IPS-20b (cell line): ENCODE data around the gene TTLL11.
"Not testable (repeated sequence)": the region's sequence is repeated elsewhere in the genome, so short reads cannot be mapped to it uniquely, and the experiment has no call there.

Experiments used
- H3K27ac ChIP-seq: one replicate; pipeline ENCODE4 v1.5.1; 2013; ENCODE audit warnings: low read length
- H3K27me3 ChIP-seq: 2 replicates; pipeline ENCODE4 v1.6.1; 2013; ENCODE audit warnings: mild to moderate bottlenecking, low read length, inconsistent platforms; ENCODE audit not compliant: insufficient read depth
- H3K36me3 ChIP-seq: 2 replicates; pipeline ENCODE4 v1.6.1; 2013; ENCODE audit warnings: low read depth, mild to moderate bottlenecking, inconsistent platforms, low read length, moderate library complexity; ENCODE audit not compliant: insufficient read depth
- H3K4me1 ChIP-seq: 2 replicates; pipeline ENCODE4 v1.6.1; 2013; ENCODE audit warnings: mild to moderate bottlenecking, control low read depth, inconsistent platforms, low read length, moderate library complexity; ENCODE audit not compliant: insufficient read depth
- H3K4me3 ChIP-seq: 2 replicates; pipeline ENCODE4 v1.5.1; 2013; ENCODE audit warnings: mild to moderate bottlenecking, low read length, inconsistent platforms
- H3K9ac ChIP-seq: 2 replicates; pipeline ENCODE4 v1.6.1; 2013; ENCODE audit warnings: low read depth, mild to moderate bottlenecking, inconsistent platforms, low read length, moderate library complexity
- H3K9me3 ChIP-seq: 2 replicates; pipeline ENCODE4 v1.6.1; 2013; ENCODE audit warnings: mild to moderate bottlenecking, low read depth, low read length, inconsistent platforms; ENCODE audit not compliant: insufficient read depth

The TTLL11 gene

GRCh38 chr9:121801579-121801978 lies 291.5 kb downstream of the TTLL11 start:
- H3K4me3 ChIP-seq, result no peak overlapping the region
- H3K36me3 ChIP-seq, result no peaks in the 10 kb centered on the region
- no peak overlapping the region for H3K27ac ChIP-seq
- no peaks in the 10 kb centered on the region; the same call in 1 of the 2 replicates for H3K4me1 ChIP-seq
- H3K9me3 ChIP-seq, result peaks cover 5% of the 10 kb centered on the region; the same call in 1 of the 2 replicates
- H3K27me3 ChIP-seq, result no peaks in the 10 kb centered on the region
- no peak overlapping the region for H3K9ac ChIP-seq

DNA sequence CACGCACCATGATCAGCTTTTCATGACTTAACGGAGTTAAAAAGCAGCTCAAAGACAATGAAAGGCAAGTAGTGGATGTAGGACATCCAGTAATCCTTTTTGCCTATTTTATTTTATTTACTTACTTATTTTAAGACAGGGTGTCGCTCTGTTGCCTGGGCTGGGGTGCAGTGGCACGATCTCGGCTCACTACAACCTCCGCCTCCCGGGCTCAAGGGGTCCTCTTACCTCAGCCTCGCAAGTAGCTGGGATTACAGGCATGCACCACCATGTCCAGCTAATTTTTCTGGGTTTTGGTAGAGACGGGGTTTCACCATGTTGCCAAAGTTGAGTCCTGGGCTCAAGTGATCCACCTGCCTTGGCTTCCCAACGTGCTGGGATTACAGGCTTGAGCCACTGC lies 292.7 kb downstream of the TTLL11 start:
- Histone ChIP-seq H3K27me3 (no peaks in the 10 kb centered on the region), H3K27ac (no peak overlapping the region), H3K4me1 (no peaks in the 10 kb centered on the region; the same call in 1 of the 2 replicates), H3K36me3 (no peaks in the 10 kb centered on the region), H3K9me3 (peaks cover 5% of the 10 kb centered on the region; the same call in 1 of the 2 replicates), H3K9ac (no peak overlapping the region), H3K4me3 (no peak overlapping the region)

GRCh38 chr9:121798941-121799340 lies 294.2 kb downstream of the TTLL11 start:
- no peaks in the 10 kb centered on the region; the same call in 1 of the 2 replicates for H3K4me1 ChIP-seq
- H3K27ac ChIP-seq, result no peak overlapping the region
- H3K9ac ChIP-seq, result no peak overlapping the region
- H3K9me3 ChIP-seq, result no peaks in the 10 kb centered on the region
- no peaks in the 10 kb centered on the region for H3K27me3 ChIP-seq
- no peak overlapping the region for H3K4me3 ChIP-seq
- no peaks in the 10 kb centered on the region for H3K36me3 ChIP-seq

DNA sequence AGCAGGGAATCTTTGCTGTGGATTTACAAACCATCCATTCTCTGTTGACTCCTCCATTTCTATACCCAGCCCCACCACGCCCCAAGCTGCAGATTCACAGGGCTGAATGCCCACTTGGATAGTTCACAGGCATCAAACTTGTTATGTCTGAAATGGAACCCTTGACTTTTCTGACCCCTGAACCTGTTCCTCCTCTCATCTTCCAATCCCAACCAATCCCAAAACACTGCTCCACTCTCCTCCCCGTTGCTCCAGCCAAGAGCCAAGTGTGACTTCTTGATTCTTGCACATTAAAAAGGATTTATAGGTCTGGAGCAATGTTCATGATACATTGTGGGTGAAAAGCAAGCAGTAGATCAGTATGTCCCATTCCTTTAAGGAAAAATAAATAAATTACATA lies 296.0 kb downstream of the TTLL11 start:
- H3K36me3 ChIP-seq, result no peaks in the 10 kb centered on the region
- H3K9ac ChIP-seq, result no peak overlapping the region
- H3K4me1 ChIP-seq, result no peaks in the 10 kb centered on the region; the same call in 1 of the 2 replicates
- no peaks in the 10 kb centered on the region for H3K9me3 ChIP-seq
- H3K27me3 ChIP-seq, result no peaks in the 10 kb centered on the region
- no peak overlapping the region for H3K27ac ChIP-seq
- H3K4me3 ChIP-seq, result no peak overlapping the region

- H3K4me1 ChIP-seq, H3K4me3 ChIP-seq, H3K9me3 ChIP-seq, H3K9ac ChIP-seq, H3K27ac ChIP-seq, H3K27me3 ChIP-seq, H3K36me3 ChIP-seq: not testable (repeated sequence)
Observed at GRCh38 chr9:121794334-121794733, 298.8 kb downstream of the TTLL11 start.

DNA sequence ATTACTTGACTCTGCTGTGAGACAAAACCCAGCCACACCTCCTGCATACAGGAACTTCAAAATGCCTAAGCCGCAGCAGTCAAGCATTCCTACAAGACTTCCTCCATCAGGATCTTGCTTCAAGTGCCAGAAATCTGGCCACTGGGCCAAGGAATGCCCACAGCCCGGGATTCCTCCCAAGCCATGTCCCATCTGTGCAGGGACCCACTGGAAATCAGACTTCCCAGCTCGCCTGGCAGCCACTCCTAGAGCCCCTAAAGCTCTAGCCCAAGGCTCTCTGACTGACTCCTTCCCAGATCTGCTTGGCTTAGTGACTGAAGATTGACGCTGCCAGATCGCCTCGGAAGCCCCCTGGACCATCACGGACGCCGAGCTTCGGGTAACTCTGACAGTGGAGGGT lies 300.6 kb downstream of the TTLL11 start:
- not testable (repeated sequence) for H3K4me1 ChIP-seq, H3K27ac ChIP-seq, H3K9me3 ChIP-seq, H3K9ac ChIP-seq, H3K36me3 ChIP-seq, H3K4me3 ChIP-seq, H3K27me3 ChIP-seq

DNA sequence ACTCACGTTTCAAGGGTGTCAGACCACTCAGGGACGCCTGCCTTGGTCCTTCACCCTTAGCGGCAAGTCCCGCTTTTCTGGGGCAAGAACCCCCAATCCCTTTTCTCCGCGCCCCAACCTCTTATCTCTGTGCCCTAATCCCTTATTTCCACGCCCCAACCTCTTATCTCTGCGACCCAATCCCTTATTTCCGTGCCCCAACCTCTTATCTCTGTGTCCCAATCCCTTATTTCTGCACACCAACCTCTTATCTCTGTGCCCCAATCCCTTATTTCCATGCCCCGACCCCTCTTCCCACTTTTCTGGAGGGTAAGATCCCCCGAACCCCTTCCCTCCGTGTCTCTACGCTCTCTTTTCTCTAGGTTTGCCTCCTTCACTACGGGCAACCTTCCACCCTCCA lies 302.3 kb downstream of the TTLL11 start:
- Histone ChIP-seq H3K4me3 (no peak overlapping the region), H3K27ac (no peak overlapping the region), H3K9me3 (no peaks in the 10 kb centered on the region), H3K4me1 (0 out of 2 replicates have a peak, but pooled peaks cover 3% of the 10 kb centered on the region), H3K9ac (no peak overlapping the region), H3K36me3 (no peaks in the 10 kb centered on the region), H3K27me3 (no peaks in the 10 kb centered on the region)

DNA sequence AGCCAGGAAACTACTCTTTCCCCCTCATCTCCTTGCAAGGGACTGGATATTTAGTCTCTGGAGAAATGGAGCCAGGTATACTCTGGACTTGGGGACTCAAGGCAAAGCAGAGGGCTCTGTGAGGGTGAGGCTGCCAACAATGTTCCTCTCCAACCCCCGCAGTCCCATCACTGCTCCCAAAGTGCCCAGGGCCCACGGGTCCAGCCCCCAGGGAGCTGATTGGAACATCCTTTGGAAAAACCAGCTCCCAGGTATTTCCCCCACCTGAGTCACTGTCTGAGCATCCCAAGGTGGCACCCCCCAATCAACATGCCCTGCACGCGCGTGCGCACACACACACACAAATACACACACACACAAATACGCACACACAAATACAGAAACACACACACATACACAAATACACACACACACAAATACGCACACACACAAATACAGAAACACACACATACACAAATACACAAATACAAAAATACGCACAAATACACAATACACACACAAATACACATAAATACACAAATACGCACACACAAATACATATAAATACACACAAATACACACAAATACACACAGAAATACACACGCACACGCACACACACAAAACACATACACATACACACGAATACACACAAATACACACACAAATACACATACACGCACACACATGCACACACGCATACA lies 304.3 kb downstream of the TTLL11 start:
- Histone ChIP-seq H3K9me3 (no peaks in the 10 kb centered on the region), H3K27me3 (no peaks in the 10 kb centered on the region), H3K4me1 (peaks cover 10% of the 10 kb centered on the region), H3K9ac (no peak overlapping the region), H3K27ac (no peak overlapping the region), H3K36me3 (0 out of 2 replicates have a peak, but pooled peaks cover 4% of the 10 kb centered on the region), H3K4me3 (no peak overlapping the region)

DNA sequence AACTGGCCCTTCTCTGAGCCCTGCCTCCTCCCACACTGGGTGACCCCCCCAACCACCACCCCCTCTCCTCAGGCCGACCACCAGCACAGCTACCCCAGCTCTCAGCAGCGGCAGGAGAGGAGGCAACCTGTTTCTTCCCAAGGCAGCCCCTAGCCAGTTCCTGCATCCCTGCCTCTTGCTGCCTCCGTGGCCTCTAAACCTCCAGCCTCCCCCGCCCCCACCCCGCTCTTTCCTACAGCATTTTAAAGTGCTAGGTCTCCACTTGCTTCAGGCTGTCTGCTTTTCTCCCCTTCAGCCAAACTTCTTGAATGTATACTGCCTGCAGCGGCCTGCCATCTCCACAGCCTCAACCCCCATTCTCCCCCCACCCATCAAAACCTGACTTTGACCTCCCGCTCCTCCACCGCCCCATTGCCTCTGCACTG lies 306.1 kb downstream of the TTLL11 start:
- Histone ChIP-seq H3K36me3 (peaks cover 10% of the 10 kb centered on the region), H3K9ac (no peak overlapping the region), H3K27me3 (no peaks in the 10 kb centered on the region), H3K4me1 (peaks cover 13% of the 10 kb centered on the region), H3K9me3 (no peaks in the 10 kb centered on the region), H3K27ac (no peak overlapping the region), H3K4me3 (no peak overlapping the region)

GRCh38 chr9:121786543-121786948 lies 306.6 kb downstream of the TTLL11 start:
- no peaks in the 10 kb centered on the region for H3K27me3 ChIP-seq
- H3K27ac ChIP-seq, result no peak overlapping the region
- H3K4me1 ChIP-seq, result peaks cover 13% of the 10 kb centered on the region
- no peak overlapping the region for H3K4me3 ChIP-seq
- H3K9ac ChIP-seq, result no peak overlapping the region
- no peaks in the 10 kb centered on the region for H3K9me3 ChIP-seq
- H3K36me3 ChIP-seq, result peaks cover 15% of the 10 kb centered on the region

DNA sequence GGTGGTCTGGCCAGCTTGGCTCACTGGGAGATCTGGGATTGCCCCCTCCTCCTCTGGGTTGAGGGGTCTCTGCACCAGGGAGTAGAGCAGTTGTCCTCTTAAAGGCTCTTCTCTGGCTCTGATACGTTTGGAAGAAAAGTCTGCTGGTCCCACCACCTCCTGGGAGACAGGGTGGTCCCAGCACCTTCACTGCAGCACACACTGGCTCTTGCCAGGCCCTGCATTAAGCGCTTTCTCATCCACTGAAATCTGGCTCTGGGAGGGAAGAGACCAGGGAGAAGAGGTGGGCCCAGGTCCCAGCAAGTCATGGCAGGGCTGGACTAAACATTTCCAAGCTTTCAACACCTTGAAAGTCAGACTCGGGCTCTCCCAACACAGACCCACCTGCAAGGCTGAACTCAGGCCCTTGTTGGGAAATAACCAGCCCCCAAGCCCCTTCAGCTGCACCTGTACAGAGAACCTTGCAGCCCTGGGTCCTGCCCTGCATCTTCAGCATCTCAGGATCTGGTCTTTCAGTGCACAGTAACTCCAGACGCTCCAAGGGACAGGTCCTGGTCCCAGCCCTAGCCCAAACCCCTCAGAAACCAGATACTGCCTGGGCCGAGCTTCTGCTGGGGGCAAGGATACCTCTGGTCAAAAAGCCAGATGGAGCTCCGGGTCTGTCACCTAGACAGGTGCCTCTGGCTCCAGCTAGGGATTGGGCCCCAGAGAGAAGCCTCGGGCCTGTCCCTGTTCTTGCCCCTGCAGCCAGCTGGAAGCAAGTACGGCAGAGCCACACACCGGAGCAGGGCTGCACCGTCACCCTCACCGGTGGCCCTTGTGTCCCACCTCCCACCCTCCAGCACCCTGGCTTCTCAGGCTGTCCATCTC lies 307.2 kb downstream of the TTLL11 start:
- H3K27ac ChIP-seq, result no peak overlapping the region
- peaks cover 13% of the 10 kb centered on the region for H3K4me1 ChIP-seq
- H3K4me3 ChIP-seq, result no peak overlapping the region
- no peak overlapping the region for H3K9ac ChIP-seq
- H3K36me3 ChIP-seq, result peaks cover 19% of the 10 kb centered on the region
- no peaks in the 10 kb centered on the region for H3K27me3 ChIP-seq
- no peaks in the 10 kb centered on the region for H3K9me3 ChIP-seq
